Fibroblast of gingiva (primary cell): ENCODE measurements around the gene ARFGAP1.

ENCODE experiments used
- DNase-seq: peaks from one replicate; pipeline ENCODE4 v3.0.0-alpha.2; 2011; ENCODE audit warnings: low read depth

Gene ARFGAP1

DNA sequence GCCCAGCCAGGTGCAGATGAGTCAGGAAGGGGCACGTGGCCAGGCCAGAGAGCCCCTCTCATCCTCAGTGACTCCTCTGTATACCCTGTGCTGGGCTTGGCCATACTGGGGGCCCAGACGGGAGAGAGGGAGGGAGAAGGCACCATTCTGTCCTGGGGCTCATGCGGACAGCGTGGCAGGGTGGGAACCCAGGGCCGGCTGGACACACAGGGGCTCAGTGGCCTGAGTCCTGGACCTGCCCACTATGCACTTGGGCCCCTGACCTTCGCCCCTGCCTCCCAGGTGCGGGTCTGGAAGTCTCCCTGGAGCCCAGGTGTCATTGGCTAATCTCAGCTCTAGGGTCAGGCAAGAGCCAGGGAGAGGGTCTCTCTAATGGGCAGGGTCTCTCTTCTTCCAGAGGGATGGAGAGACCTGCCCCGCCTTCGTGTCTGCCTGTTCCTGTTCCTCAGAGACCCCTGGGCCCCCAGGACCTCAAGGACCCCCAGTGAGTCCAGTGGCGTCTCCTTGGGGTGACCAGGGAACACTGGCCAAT is 48.1 kb downstream of the ARFGAP1 start:
- no peak for DNase-seq

DNA sequence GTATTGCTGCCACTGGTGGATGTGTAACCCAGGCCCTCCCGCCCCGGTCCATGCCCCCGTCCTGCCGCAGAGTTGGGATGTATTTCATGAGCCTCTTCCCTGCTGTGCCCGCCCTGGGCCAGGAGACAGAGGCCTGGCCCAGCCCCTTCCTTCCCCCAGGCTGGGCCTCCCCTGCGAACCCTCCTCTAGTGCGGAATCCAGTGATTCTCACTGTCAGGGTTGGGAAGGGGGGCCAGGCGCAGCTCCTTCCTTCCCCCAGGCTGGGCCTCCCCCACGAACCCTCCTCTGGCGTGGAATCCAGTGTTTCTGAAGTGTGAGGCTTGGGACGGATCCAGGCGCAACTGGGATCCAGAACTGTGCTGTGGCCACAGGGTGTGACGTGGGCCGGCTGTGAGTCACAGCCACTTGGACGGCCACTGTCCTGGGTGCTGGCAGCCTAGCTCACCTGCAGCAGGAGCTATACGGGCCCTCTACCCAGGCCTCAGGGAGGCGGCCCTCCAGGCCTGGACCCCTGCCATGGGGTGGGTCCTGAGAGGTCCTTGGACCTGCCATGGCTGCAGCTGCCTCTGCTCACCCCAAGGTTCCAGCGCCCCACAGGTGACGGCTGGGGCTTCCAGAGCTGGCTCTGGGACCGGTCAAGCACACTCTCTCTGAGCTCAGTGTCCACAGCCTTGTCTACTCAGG is 48.7 kb downstream of the ARFGAP1 start:
- no peak for DNase-seq

DNA sequence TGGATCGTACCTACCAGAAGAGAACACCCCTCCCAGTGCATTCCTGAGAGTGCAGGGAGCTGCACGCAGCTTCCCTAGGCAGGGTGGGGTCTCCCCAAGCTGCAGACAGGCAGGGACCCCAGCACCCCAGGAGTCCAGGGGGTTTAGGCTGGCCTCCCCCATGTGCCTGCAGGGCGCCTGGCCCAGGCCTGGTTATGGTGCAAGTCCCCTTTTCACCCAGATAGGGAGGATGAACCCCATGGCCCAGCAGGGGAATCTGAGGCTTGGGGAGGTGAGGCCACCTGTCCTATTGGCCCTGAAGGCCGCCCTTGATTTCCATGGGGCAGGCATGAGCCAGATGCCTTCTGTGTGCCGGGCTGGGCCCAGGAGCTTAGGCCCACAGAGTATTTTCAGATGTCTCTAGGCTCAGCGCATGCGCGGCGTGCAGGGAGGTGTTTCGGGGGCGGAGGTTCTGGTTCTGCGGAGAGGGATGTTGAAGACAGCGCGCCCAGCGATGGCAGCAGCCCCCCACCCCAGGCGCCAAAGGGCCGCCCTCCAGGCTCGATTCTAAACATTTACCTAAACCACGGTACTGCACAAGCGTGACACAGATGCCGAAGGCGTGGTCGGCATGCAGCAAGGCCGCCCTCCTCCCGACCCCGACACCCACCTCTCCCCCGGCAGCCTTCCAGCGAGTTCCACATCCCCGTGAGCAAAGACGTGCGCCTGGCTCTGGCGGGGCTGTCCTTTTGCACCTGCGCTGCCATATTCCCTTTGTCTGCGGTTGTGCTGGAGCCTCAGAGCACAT is 49.7 kb downstream of the ARFGAP1 start:
- no peak for DNase-seq

DNA sequence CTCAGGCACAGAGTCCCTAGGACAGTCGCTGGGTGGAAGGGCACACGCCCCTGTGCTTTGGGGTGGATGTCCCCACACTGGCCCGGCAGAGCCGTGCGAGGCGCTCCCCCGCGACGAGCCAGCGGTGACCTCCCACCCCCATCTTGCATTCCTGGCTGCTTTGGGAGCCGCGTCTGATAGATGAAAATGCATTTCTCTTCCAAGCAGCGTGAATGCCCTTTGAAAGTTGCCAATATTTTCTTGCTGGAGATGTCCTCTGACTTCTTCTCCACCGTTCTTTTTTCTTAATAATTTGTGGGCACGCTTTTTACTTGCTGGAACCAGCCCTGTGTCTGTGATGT is 50.3 kb downstream of the ARFGAP1 start:
- DNase-seq = no peak

DNA sequence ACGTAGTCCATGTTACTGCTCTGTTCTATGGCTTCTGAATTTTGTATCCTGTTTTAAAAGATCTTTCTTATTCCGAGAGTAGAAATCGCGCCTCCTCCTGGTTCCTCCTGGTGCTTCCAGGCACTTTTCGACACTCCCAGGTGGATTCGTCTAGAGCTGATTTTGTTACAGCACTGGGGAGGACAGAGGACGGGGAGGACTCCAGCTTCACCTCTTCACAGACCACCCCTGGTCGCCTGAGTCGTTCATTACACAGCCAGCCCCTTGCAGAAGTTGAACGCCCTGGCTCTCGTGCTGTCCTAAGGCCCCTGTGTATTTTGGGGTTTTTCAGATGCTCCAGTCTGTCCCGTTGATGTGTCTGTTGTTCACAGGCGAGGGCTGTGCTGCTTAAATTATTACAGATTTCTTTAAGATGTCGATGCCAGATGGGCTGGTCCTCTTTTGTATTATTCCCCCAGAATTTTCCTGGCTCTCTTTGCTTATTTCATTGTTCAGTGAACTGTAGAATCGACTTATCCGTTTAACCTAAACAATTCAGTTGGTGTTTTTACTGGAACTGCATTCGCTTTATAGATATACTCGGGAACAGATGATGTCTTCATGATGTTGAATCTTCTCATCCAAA is 50.9 kb downstream of the ARFGAP1 start:
- no peak for DNase-seq

DNA sequence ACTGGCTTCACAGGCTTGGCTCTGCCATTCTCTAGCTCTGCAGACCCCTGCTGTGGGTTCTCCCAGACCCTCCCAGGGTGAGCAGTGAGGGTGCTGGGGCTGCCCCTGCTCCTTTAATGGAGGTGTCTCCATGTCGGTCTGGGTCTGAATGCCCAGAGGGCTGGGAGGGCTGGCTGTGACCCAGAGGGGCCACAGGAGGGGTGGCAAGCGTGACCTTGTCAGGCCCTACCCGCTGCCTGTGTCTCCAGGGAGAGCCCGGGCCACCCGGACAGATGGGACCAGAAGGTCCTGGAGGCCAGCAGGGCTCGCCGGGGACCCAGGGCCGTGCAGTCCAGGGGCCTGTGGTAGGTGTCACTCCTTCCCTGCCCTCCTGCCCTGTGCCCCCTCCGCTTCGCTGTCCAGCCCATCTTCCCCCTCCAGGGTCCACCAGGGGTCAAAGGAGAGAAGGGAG is 52.4 kb downstream of the ARFGAP1 start:
- DNase-seq = no peak

DNA sequence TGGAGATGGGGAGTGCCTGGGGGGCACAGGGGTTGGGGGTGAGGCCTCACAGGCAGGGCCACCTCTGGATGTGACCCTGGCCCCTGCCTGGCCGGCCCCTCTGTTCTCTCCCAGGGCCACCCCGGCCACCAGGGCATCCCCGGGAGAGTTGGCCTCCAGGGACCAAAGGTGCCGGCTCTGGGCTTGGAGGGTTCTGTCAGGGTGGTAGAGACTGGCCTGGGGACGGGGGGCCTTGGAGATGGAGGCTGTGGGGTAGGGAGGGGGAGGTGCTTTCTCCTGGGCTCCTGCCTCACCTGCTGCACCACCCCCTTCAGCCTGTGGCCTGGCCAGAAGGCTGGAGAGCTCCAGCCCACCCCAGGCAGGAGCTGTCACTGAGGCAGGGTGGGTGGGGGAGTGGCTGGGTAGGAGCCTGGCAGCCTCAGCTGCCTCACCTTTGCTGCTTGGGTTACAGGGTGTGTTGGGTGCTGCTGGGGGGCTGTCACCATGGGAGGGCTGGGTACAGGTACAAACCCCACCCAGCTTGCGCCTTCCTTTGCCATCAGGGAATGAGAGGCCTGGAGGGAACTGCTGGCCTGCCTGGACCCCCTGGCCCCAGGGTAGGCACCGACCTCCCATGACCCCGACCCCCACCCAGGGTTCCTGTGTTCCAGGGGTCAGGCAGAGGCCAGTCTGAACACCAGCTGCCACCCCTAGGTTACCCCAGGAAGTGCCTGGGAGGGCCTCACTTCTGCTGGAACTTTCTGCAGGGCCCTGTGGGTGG is 53.1 kb downstream of the ARFGAP1 start:
- no peak for DNase-seq

DNA sequence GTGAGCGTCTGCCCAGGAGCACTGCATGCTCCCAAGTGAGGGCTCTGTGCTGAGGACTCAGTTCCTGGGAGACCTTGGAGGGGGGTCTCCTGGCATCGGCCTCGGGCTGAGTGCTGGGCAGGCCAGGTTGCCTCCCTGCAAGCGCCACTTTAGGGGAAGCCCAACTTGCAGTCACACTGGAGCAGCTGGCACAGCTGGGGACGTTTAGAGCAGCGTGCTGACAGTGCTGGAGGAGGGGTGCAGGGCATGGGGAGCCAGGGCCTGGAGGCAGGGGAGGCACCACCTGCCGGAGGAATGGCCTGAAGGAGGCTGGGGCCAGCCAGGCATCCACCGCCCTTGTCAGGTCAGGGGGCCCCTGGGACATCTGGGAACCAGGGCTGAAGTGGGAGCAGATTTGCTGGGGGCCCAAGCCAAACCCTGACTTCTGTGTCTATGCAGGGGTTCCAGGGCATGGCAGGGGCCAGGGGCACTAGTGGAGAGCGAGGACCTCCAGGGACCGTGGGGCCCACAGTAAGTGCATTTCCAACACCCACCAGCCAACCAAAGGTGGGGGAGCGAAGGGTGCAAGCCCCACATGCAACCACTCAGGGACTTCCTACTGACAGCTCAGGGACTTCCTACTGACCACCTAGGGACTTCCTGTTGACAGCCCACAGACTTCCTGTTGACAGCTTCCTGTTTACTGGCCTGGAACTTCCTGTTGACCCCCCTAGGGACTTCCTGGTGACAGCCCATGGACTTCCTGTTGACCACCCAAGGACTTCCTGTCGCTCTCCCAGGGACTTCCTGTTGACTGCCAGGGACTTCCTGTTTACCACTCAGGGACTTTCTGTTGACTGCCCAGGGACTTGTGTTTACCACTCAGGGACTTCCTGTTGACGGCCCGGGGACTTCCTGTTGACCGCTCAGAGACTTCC is 54.0 kb downstream of the ARFGAP1 start:
- DNase-seq = no peak

DNA sequence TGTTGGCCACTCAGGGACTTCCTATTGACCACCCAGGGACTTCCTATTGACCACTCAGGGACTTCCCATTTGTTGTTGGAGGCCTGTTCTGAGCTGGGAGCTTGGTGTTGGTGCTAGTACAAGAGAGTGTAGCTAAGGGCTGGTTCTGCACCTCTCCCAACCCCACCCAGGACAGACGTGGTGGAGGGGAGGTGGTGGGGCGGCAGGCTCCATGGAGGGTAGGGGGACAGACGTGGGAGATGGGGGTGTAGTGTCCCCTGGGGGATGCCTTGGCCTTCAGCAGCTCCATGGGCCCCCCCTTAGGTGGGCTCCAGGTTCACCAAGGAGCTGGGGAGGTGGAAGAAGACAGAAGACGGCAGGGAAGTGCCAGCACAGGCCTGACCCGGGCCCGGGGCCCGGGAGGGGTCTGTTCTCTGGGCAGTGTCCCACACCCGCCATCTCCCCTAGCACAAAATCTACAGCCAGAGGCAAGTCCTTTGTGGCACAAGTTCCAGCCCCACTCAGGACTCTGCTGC is 54.7 kb downstream of the ARFGAP1 start:
- DNase-seq = no peak

DNA sequence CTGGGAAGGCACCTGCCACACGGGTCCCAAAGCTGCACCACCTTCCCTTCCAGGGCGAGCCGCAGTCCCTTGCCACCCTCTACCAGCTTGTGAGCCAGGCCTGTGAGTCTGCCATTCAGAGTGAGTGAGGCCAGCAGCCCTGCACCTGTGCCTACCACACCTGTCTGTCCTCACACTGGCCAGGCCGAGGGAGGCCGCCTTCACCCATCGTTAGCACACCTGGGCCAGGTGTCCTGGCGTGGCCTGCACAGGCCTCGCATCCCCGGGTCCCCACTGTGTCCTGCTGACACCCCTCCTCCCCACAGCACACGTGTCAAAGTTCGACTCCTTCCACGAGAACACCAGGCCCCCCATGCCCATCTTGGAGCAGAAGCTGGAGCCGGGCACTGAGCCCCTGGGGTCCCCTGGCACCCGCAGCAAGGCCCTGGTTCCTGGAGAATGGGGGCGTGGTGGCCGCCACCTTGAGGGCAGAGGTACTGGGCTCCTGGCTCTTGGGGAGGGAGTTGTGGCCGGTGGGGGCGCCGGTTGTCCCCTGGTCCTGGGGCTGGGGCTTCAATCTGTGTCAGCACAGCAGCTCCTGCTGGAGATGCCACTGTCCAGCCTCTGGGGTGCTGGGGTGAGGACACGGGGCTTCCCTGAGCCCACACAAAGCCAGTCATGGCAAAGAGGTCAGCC is 55.5 kb downstream of the ARFGAP1 start:
- no peak for DNase-seq

DNA sequence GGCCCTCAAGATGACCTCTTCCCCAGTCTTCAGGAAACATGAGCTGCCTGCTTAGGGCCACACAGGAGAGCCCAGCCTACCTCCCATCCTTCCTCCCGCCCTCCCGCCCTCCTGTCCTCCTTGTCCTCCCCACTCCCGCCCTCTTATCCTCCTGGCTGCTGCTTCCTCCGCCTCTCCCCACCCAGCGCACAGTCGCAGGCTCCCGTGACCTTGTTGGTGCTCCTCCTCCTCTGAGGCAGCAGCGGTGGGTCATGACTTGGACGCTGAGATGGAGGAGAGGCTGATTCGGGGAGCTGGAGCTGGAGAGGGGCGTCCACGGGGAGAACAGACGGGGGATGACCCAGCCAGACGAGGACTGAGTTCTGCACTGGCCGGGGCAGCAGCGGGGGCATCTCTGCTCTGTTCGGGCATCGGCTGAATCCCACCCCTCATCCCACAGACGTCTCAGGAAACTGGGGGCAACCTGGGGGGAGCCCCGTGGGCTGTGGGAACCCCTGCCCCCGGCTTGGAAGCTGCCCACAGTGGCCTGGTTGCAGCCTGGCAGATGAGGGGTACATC is 56.2 kb downstream of the ARFGAP1 start:
- DNase-seq = no peak

DNA sequence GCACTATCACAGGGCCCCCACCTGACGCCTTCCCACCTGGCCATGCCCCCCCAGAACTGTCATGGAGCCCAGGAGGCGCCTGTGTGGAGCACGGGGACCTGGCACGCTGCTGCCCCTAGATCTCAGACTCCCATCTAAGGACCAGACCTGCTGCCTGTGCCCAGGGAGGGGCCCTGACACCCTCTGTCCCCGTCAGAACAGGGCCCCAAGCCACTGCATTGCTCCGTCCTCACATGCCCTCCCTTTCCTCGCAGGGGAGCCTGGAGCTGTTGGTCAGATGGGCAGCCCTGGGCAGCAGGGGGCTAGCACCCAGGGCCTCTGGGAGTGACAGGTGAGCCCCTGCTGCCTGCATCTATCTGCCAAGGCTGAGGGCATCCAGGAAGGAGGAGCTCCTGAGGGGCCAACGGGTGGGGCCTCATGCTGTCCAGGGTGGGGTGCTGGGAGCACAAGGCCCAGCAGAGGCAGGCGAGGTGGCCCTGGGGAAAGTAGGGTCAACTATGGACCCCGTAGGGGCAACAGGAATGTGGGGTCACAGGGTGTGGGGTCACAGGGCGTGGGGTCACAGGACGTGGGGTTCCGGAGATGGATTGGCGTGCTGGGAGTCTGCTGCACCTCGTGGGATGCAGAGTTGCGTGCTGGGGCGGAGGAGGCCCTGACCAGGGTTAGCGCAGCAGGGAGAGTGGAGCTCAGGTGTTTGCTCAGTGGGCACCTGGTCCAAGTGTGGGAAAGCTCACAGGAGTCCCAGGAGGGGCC is 56.9 kb downstream of the ARFGAP1 start:
- no peak for DNase-seq

DNA sequence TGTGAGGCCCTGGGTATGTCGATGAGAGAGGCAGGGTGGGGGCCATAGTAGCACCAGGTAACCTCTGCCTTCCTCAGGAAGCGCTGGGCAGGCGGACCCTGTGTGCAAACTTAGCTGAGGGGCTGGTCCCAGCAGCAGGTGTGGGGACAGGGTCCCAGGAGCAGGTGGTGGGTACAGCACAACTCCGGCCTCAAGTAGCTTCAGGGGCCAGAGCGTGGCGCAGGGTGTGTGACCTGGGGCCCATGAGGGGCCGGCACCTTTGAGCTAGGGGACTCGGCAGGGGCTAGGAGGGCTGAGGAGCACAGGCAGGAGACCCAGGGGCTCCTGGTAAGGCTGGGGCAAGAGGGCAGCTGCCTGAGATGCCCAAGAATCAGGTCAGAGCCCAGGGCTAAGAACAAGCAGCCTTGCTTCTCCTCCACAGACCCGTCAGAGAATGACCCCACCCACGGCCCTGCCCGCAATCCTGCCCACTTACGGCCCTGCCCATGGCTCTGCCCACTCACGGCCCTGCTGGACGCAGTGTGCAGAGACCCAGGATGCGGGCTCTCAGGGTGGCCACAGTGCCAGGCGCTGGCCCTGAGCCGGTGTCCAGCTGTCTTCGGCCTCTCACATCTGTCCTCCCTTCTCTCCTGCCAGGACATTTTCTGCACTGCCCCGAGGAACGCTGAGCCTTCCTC is 57.6 kb downstream of the ARFGAP1 start:
- no peak for DNase-seq

DNA sequence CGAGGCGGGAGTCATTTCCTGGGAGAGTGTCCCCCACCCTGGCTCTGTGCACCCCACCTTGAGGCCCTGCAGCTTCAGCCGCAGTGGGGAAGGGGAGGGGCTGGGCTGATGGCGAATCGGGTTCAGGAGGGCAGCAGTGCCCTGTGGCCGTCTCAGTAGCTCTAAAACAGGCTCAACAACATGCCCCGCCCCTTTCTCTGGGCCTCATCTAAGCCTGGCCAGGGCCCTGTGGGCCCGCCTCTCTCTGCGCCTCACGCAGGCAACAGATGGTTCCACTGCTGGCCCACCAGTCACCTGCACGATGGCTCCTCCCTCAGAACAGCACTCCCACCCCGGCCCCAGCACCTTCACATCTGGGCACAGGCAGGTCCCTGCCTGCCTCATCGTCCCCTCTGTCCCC is 58.3 kb downstream of the ARFGAP1 start:
- no peak for DNase-seq

DNA sequence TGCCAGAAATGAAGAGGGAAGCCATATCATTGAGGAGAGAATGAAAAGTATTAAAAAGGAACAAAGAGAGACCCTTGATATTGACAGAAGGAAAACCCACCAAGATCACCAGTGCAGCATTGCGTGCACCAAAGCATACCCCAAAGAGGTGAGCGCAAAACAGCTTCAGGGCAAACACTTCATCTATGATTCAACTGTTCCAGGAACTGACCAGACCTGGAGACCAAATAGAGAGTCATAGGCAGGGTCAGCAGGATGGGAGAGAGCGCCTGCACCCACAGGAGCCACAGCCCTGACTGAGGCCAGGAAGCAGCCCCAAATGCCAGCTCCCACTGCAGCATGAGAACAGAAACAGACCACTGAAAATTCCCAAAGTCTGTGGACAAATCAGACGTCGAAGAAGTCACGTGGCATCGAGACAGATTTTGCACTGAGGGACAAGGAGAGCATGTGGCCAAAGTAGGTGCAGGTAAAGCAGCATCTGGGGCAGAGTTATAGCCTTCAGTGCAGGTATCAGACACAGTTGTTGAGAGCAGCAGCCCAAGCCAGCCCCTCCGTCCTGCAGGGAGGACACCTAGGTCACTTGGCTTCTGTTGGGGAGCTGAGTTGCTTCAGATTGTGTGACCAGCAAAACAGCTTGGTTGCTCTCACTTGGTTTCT is 59.3 kb downstream of the ARFGAP1 start:
- no peak for DNase-seq

DNA sequence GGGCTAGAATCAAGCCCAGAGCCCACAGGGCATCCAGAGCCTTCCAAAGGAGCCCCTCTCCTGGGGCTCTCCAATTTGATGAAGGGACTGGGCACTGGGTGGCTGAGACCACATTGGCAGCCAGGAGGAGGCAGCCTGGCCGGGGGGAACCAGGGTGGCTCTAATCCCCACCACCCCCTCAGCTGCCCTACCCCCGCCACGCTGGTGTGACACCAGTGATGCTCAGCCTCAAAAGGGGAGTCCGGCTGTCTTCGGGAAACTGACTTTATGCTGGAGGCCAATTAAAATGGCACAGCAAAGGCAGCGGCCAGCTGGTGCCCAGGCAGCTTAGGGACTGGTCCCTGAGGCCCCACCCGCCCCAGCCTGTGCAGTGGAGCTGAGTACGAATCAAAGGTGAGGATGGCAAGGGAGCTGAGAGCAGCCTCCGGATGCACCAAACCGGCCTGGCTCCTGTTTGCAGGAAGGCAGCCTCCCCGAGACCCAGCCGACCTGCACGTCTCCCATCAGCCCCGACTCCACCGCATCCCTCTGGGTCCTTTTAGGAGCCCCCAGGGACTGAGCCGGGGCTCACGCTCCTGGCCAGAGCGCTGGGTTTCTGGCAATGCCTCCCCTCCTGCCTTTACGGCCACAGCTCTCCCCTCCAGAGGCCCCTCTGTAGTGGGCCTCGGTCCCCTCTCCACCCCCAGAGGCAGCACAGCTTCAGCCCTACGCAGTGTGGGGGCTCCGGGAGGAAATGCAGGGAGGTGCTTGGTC is 60.1 kb downstream of the ARFGAP1 start:
- no peak for DNase-seq

DNA sequence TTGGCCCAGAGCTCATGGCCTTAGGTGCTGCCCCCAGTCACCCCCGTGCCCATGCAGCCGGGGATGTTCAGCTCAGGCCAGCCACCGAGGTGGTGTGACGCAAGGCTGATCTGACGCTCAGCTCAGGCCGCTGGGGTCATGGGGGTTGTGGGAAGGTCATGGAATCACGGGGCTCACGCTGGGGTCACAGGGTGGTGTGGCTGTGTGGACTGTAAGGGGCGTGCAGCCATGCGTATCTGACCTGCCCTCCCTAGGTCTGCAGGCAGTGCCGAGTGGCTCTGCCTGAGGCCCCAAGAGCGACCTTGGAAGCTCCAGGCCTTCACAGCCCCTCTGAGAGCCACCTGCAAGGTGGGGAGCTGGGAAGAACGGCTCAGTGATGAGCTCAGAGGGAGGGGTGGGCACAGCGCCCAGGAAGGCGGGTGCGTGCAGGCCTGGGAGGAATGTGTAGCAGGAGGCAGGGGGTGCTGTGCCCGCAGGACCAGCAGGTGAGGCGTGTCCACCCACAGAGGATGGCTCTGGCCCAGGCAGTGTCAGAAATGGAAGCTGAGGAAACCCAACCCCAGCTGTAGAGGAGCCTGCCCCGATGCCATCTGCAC is 60.7 kb downstream of the ARFGAP1 start:
- no peak for DNase-seq
